Activated gamma-delta T cell treated with anti-CD3 and anti-CD28 coated beads, Interleukin-2, amount 50 U/mL, for 16 hours (primary cell): ENCODE results near the gene PARP14.
"Not testable (repeated sequence)": the region's sequence is repeated elsewhere in the genome, so short reads cannot be mapped to it uniquely, and the experiment has no call there.

ENCODE experiments used
- DNase-seq: peaks from one replicate; pipeline ENCODE4 v3.0.0-alpha.2; 2020; ENCODE audit warnings: low read depth

PARP14 gene

GRCh38 chr3:122680475-122681283 lies at the start of gene PARP14:
Gene PARP14 (plus strand): TSS chr3:122680839. CDS start chr3:122680884, 45 bp downstream.
- peak; percentile 61 for DNase-seq

GRCh38 chr3:122635789-122636188 lies 44.9 kb upstream of the PARP14 start:
- no peak for DNase-seq

GRCh38 chr3:122636697-122637096 lies 43.9 kb upstream of the PARP14 start:
- DNase-seq = no peak

- DNase-seq = no peak
Measured at GRCh38 chr3:122640437-122640999, 40.1 kb upstream of the PARP14 start.

- no peak for DNase-seq
Measured at GRCh38 chr3:122642935-122643334, 37.7 kb upstream of the PARP14 start.

GRCh38 chr3:122646146-122646988 lies 34.3 kb upstream of the PARP14 start:
- DNase-seq = no peak

- not testable (repeated sequence) for DNase-seq
Measured at GRCh38 chr3:122651233-122651907, 29.3 kb upstream of the PARP14 start.

GRCh38 chr3:122651962-122652361 lies 28.7 kb upstream of the PARP14 start:
- DNase-seq = not testable (repeated sequence)

GRCh38 chr3:122658336-122658735 lies 22.3 kb upstream of the PARP14 start:
- DNase-seq = not testable (repeated sequence)

- no peak for DNase-seq
Measured at GRCh38 chr3:122660297-122660974, 20.2 kb upstream of the PARP14 start.

- no peak for DNase-seq
Measured at GRCh38 chr3:122661633-122662032, 19.0 kb upstream of the PARP14 start.

GRCh38 chr3:122662505-122662904 lies 18.1 kb upstream of the PARP14 start:
- DNase-seq = no peak

GRCh38 chr3:122665226-122665786 lies 15.3 kb upstream of the PARP14 start:
- DNase-seq = no peak

GRCh38 chr3:122665881-122666280 lies 14.8 kb upstream of the PARP14 start:
- no peak for DNase-seq

GRCh38 chr3:122668930-122669730 lies 11.5 kb upstream of the PARP14 start:
- no peak for DNase-seq

- DNase-seq = no peak
Measured at GRCh38 chr3:122671553-122671952, 9.1 kb upstream of the PARP14 start.

- no peak for DNase-seq
Measured at GRCh38 chr3:122674339-122674738, 6.3 kb upstream of the PARP14 start.

- no peak for DNase-seq
Measured at GRCh38 chr3:122676759-122677158, 3.9 kb upstream of the PARP14 start.

GRCh38 chr3:122677216-122677615 lies 3.4 kb upstream of the PARP14 start:
- DNase-seq = no peak

GRCh38 chr3:122678506-122678905 lies 2.1 kb upstream of the PARP14 start:
- DNase-seq = no peak
